Kidney epithelial cell (primary cell): ENCODE data around the gene NEK6. TPM values are rescaled to one million over a fixed set of nuclear protein-coding genes. Genes with fewer than 3 reads are reported as not detected.

Experiments used
- DNase-seq: peaks from one replicate; pipeline ENCODE4 v3.0.0-alpha.2; 2010; ENCODE audit warnings: low read depth
- H3K27me3 ChIP-seq: 2 replicates; pipeline ENCODE4 v1.6.0; 2011; ENCODE audit warnings: low read length; ENCODE audit not compliant: control insufficient read depth, insufficient read depth
- H3K36me3 ChIP-seq: 2 replicates; pipeline ENCODE4 v1.5.1; 2011; ENCODE audit warnings: low read length; ENCODE audit not compliant: control insufficient read depth, insufficient read depth
- H3K4me3 ChIP-seq: 2 replicates; pipeline ENCODE4 v1.5.1; 2011; ENCODE audit warnings: low read depth, mild to moderate bottlenecking, control low read depth, low read length
- CTCF ChIP-seq: IDR thresholded peaks from 2 replicates; pipeline ENCODE4 v1.5.1; 2011; ENCODE audit warnings: mild to moderate bottlenecking, moderate library complexity, low read length, control low read depth, inconsistent platforms; ENCODE audit not compliant: insufficient read depth, poor library complexity, severe bottlenecking
- total RNA-seq: library from RNA; depleted of rRNA; stranded (reverse); fragments of >200 nt; gene quantifications from 2 replicates; pipeline ENCODE4 v1.2.3, GENCODE V29; 2015

The NEK6 gene
- total RNA-seq, 1 donor from 2014 or later = 17.8 TPM

- H3K27me3 ChIP-seq = no peaks in the 10 kb centered on the region
These were observed 10.9 kb downstream of the NEK6 start for GRCh38 chr9:124268661-124269060.

GRCh38 chr9:124269556-124269955 lies 11.8 kb downstream of the NEK6 start:
- H3K36me3 ChIP-seq = no peaks in the 10 kb centered on the region

More at GRCh38 chr9:124268661-124269060, 10.9 kb downstream of the NEK6 start:
- no peak overlapping the region for H3K4me3 ChIP-seq
- TF ChIP-seq CTCF = no peak
- no peaks in the 10 kb centered on the region for H3K36me3 ChIP-seq
- DNase-seq = no peak

GRCh38 chr9:124270504-124271335 lies 13.0 kb downstream of the NEK6 start:
- TF ChIP-seq CTCF = no peak
- DNase-seq = no peak
- Histone ChIP-seq H3K4me3 (no peak overlapping the region), H3K36me3 (no peaks in the 10 kb centered on the region), H3K27me3 (no peaks in the 10 kb centered on the region)

More at GRCh38 chr9:124269556-124269955, 11.8 kb downstream of the NEK6 start:
- DNase-seq = no peak
- Histone ChIP-seq H3K27me3 (no peaks in the 10 kb centered on the region), H3K4me3 (no peak overlapping the region)
- TF ChIP-seq CTCF = no peak

- H3K27me3 ChIP-seq = no peaks in the 10 kb centered on the region
- H3K4me3 ChIP-seq = no peak overlapping the region
- no peaks in the 10 kb centered on the region for H3K36me3 ChIP-seq
- no peak for DNase-seq
- TF ChIP-seq CTCF = no peak
These were observed 13.9 kb downstream of the NEK6 start for GRCh38 chr9:124271660-124272059.

GRCh38 chr9:124272118-124272517 lies 14.4 kb downstream of the NEK6 start:
- DNase-seq = no peak
- no peak for TF ChIP-seq CTCF
- H3K36me3 ChIP-seq = no peaks in the 10 kb centered on the region

GRCh38 chr9:124272979-124273378 lies 15.2 kb downstream of the NEK6 start:
- Histone ChIP-seq H3K27me3 (no peaks in the 10 kb centered on the region), H3K36me3 (no peaks in the 10 kb centered on the region), H3K4me3 (no peak overlapping the region)
- no peak for DNase-seq
- no peak for TF ChIP-seq CTCF

More at GRCh38 chr9:124272118-124272517, 14.4 kb downstream of the NEK6 start:
- H3K27me3 ChIP-seq = no peaks in the 10 kb centered on the region
- no peak overlapping the region for H3K4me3 ChIP-seq
